GM23248 (cell line): ENCODE measurements around the gene HYLS1. TPM values are rescaled to one million over a fixed set of nuclear protein-coding genes. Genes with fewer than 3 reads are reported as not detected.

ENCODE experiments used
- DNase-seq: peaks from one replicate; pipeline ENCODE4 v3.0.0-alpha.2; 2015
- H2AFZ ChIP-seq: fragments of 200-600 bp; sonication (generic); 2 replicates; pipeline ENCODE4 v1.6.1; 2016; ENCODE audit warnings: antibody characterized with exemption
- H3F3A ChIP-seq: fragments of 200-600 bp; sonication (generic); 2 replicates; pipeline ENCODE4 v1.6.1; 2016; ENCODE audit warnings: mild to moderate bottlenecking, antibody characterized with exemption, mixed run types; ENCODE audit not compliant: insufficient read depth
- H3K27ac ChIP-seq: fragments of 200-600 bp; sonication (generic); 2 replicates; pipeline ENCODE4 v1.5.1; 2016; ENCODE audit warnings: mild to moderate bottlenecking
- H3K27me3 ChIP-seq: fragments of 200-600 bp; sonication (generic); replicated peaks from 2 replicates; pipeline ENCODE4 v1.6.1; 2016; ENCODE audit warnings: mild to moderate bottlenecking; ENCODE audit not compliant: insufficient read depth
- H3K36me3 ChIP-seq: fragments of 200-600 bp; sonication (generic); 2 replicates; pipeline ENCODE4 v1.6.1; 2016; ENCODE audit warnings: low read depth, mild to moderate bottlenecking
- H3K4me1 ChIP-seq: fragments of 200-600 bp; sonication (generic); 2 replicates; pipeline ENCODE4 v1.6.1; 2016; ENCODE audit warnings: mild to moderate bottlenecking; ENCODE audit not compliant: insufficient read depth
- H3K4me2 ChIP-seq: fragments of 200-600 bp; sonication (generic); one replicate; pipeline ENCODE4 v1.6.1; 2016; ENCODE audit warnings: mild to moderate bottlenecking; ENCODE audit not compliant: unreplicated experiment
- H3K4me3 ChIP-seq: fragments of 200-600 bp; sonication (generic); 2 replicates; pipeline ENCODE4 v1.5.1; 2016; ENCODE audit warnings: mild to moderate bottlenecking
- H3K79me2 ChIP-seq: fragments of 200-600 bp; sonication (generic); 2 replicates; pipeline ENCODE4 v1.6.1; 2016; ENCODE audit warnings: mild to moderate bottlenecking; ENCODE audit not compliant: insufficient read depth
- H3K9ac ChIP-seq: fragments of 200-600 bp; sonication (generic); 2 replicates; pipeline ENCODE4 v1.6.1; 2016; ENCODE audit warnings: mild to moderate bottlenecking
- H3K9me2 ChIP-seq: fragments of 200-600 bp; sonication (generic); 2 replicates; pipeline ENCODE4 v1.6.1; 2016; ENCODE audit warnings: mixed run types, mild to moderate bottlenecking, moderate library complexity; ENCODE audit not compliant: insufficient read depth
- H3K9me3 ChIP-seq: fragments of 200-600 bp; sonication (generic); one replicate; pipeline ENCODE4 v1.6.1; 2017; ENCODE audit warnings: low read depth
- H4K20me1 ChIP-seq: fragments of 200-600 bp; sonication (generic); 2 replicates; pipeline ENCODE4 v1.6.0; 2016; ENCODE audit not compliant: insufficient read depth
- EZH2 ChIP-seq: fragments of 200-600 bp; sonication (generic); IDR thresholded peaks from 2 replicates; pipeline ENCODE4 v1.6.1; 2018; ENCODE audit warnings: antibody characterized with exemption, mild to moderate bottlenecking; ENCODE audit not compliant: insufficient read depth, poor library complexity, severe bottlenecking
- EZH2phosphoT487 ChIP-seq: fragments of 200-600 bp; sonication (generic); IDR thresholded peaks from 2 replicates; pipeline ENCODE4 v1.6.1; 2018; ENCODE audit warnings: antibody characterized with exemption, moderate library complexity, mild to moderate bottlenecking, low read depth; ENCODE audit not compliant: insufficient read depth
- WGBS, 2 experiments: methylation state at CpG; one replicate each; pipeline ENCODE4 v1.1.6; 2015 to 2017; ENCODE audit warnings: low lambda C conversion rate in 2 of 2, low coverage in 1 of 2; ENCODE audit errors: missing lambda C conversion rate in 2 of 2; 5-methylcytosine and 5-hydroxymethylcytosine counted together
- in situ Hi-C: fragments of 300-500 bp; cut with MboI; formaldehyde crosslinking; loops from 2 replicates; pipeline ENCODE4 v1.15.0; 2020
- polyA plus RNA-seq: library from polyadenylated mRNA; unstranded; fragments of >200 nt; fragmentation: Nextera tagmentation; extraction: Ambion mirVana; gene quantifications from 2 replicates; pipeline ENCODE4 v1.2.1, GENCODE V29; 2016
- total RNA-seq: library from RNA; depleted of rRNA; stranded (reverse); fragments of >200 nt; shearing (Covaris generic); gene quantifications from 2 replicates; pipeline ENCODE4 v1.2.3, GENCODE V29; 2014

The HYLS1 gene
- total and polyA plus RNA-seq, 2 experiments from 2014 or later, result 6.2 to 11.7 TPM

- no peak overlapping the region for H2AFZ ChIP-seq
- 0 out of 2 replicates have a peak, but pooled peaks cover 14% of the 10 kb centered on the region for H3K27me3 ChIP-seq
- no peaks in the 10 kb centered on the region for H3K9me3 ChIP-seq
- H3F3A ChIP-seq, result no peaks in the 10 kb centered on the region
- H3K4me1 ChIP-seq, result no peaks in the 10 kb centered on the region
- H3K36me3 ChIP-seq, result no peaks in the 10 kb centered on the region
- 59 to 61% methylated on average over 12 of the region's 12 CpGs for WGBS, 2 experiments
- no peak for DNase-seq
- H3K4me3 ChIP-seq, result no peak overlapping the region
- H4K20me1 ChIP-seq, result no peaks in the 10 kb centered on the region
- no peak for TF ChIP-seq EZH2phosphoT487
- TF ChIP-seq EZH2, result no peak
- no peak overlapping the region for H3K9ac ChIP-seq
- in situ Hi-C loops, result no loop called here
- no peaks in the 10 kb centered on the region for H3K9me2 ChIP-seq
- H3K4me2 ChIP-seq, result no peak overlapping the region
- H3K79me2 ChIP-seq, result no peaks in the 10 kb centered on the region
- H3K27ac ChIP-seq, result no peak overlapping the region
Measured at GRCh38 chr11:125933030-125933813, 45.8 kb downstream of the HYLS1 start.

- no peak for TF ChIP-seq EZH2
- TF ChIP-seq EZH2phosphoT487, result no peak
- Histone ChIP-seq H4K20me1 (no peaks in the 10 kb centered on the region), H3K4me2 (no peak overlapping the region), H3K9ac (no peak overlapping the region), H3K27ac (no peak overlapping the region), H3K79me2 (no peaks in the 10 kb centered on the region), H3K27me3 (0 out of 2 replicates have a peak, but pooled peaks cover 10% of the 10 kb centered on the region), H3F3A (no peaks in the 10 kb centered on the region), H3K4me3 (no peak overlapping the region), H3K4me1 (no peaks in the 10 kb centered on the region), H3K9me3 (no peaks in the 10 kb centered on the region), H3K36me3 (no peaks in the 10 kb centered on the region), H3K9me2 (no peaks in the 10 kb centered on the region), H2AFZ (no peak overlapping the region)
- in situ Hi-C loops, result no loop called here
- WGBS, 2 experiments, result 83 to 84% methylated on average over 8 of the region's 8 CpGs
- no peak for DNase-seq
Measured at GRCh38 chr11:125934473-125934872, 47.0 kb downstream of the HYLS1 start.

GRCh38 chr11:125935056-125935455 is 47.6 kb downstream of the HYLS1 start:
- Histone ChIP-seq H3K27me3 (0 out of 2 replicates have a peak, but pooled peaks cover 10% of the 10 kb centered on the region), H3K9me2 (no peaks in the 10 kb centered on the region), H3F3A (no peaks in the 10 kb centered on the region), H3K4me3 (no peak overlapping the region), H3K27ac (no peak overlapping the region), H4K20me1 (no peaks in the 10 kb centered on the region), H3K9me3 (no peaks in the 10 kb centered on the region), H3K4me2 (no peak overlapping the region), H3K36me3 (no peaks in the 10 kb centered on the region), H2AFZ (no peak overlapping the region), H3K79me2 (no peaks in the 10 kb centered on the region), H3K9ac (no peak overlapping the region), H3K4me1 (no peaks in the 10 kb centered on the region)
- WGBS, 2 experiments, result 90 to 92% methylated on average over 2 of the region's 2 CpGs
- DNase-seq, result no peak
- in situ Hi-C loops, result no loop called here
- TF ChIP-seq EZH2phosphoT487 (no peak), EZH2 (no peak)

- Histone ChIP-seq H4K20me1 (no peaks in the 10 kb centered on the region), H3K9me3 (no peaks in the 10 kb centered on the region), H3K4me2 (no peak overlapping the region), H3K4me1 (no peaks in the 10 kb centered on the region), H3K27ac (no peak overlapping the region), H3F3A (no peaks in the 10 kb centered on the region), H2AFZ (no peak overlapping the region), H3K27me3 (0 out of 2 replicates have a peak, but pooled peaks cover 6% of the 10 kb centered on the region), H3K9me2 (no peaks in the 10 kb centered on the region), H3K4me3 (no peak overlapping the region), H3K36me3 (no peaks in the 10 kb centered on the region), H3K9ac (no peak overlapping the region), H3K79me2 (no peaks in the 10 kb centered on the region)
- peak; percentile 39 for DNase-seq
- WGBS, 2 experiments, result 39 to 42% methylated on average over 12 of the region's 12 CpGs
- in situ Hi-C loops, result no loop called here
- no peak for TF ChIP-seq EZH2phosphoT487
- no peak for TF ChIP-seq EZH2
Measured at GRCh38 chr11:125935618-125936199, 48.2 kb downstream of the HYLS1 start.
